ENCODE data around the gene RPS6KL1.

Gene RPS6KL1

GRCh38 chr14:74922752-74923401 is at the start of gene RPS6KL1:
TSS of gene RPS6KL1 (minus strand) at chr14:74923260. CDS start at chr14:74921541, 1,719 bp downstream.
- DNase-seq (no peak), ATAC-seq (ENCODE audit: insufficient read depth, low read depth) (no peak)
- no peaks in the 10 kb centered on the region for H3K9me3 ChIP-seq (ENCODE audit: insufficient read depth, low read length, severe bottlenecking)
- no peak within 1 kb of the TSS for H3K4me3 ChIP-seq (ENCODE audit: low read depth in 1 of 2, low read length in 2 of 2)
- TF ChIP-seq CTCF (IDR thresholded peaks at IDR 0.05; ENCODE audit: borderline replicate concordance, extremely low read depth, low read length, poor library complexity, severe bottlenecking): no peak
- no peak for TF ChIP-seq EZH2 (IDR thresholded peaks at IDR 0.05; ENCODE audit: borderline replicate concordance, low read depth, low read length, severe bottlenecking)
- 0 out of 2 replicates have a peak, but pooled peaks cover 4% of the 10 kb centered on the region for H4K20me1 ChIP-seq (ENCODE audit: insufficient read depth, low read length)
- H3K9ac ChIP-seq (ENCODE audit: low read depth, low read length): no peak within 1 kb of the TSS
- H3K27ac ChIP-seq (ENCODE audit: low read length): no peak within 1 kb of the TSS
- H3K36me3 ChIP-seq (ENCODE audit: insufficient read depth, low read length): no peaks in the 10 kb centered on the region
- H3K27me3 ChIP-seq (ENCODE audit: insufficient read depth, low read length, poor library complexity): no peaks in the 10 kb centered on the region
- H2AFZ ChIP-seq (ENCODE audit: low read depth, low read length): no peak within 1 kb of the TSS
- no peaks in the 10 kb centered on the region for H3K79me2 ChIP-seq (ENCODE audit: insufficient read depth, low read length)
- no peak within 1 kb of the TSS for H3K4me2 ChIP-seq (ENCODE audit: insufficient read depth, low read length)
- H3K4me1 ChIP-seq (ENCODE audit: insufficient read depth, low read length): no peaks in the 10 kb centered on the region

GRCh38 chr14:74968811-74969210 is 45.8 kb upstream of the RPS6KL1 start:
- no peak overlapping the region for H3K4me3 ChIP-seq (ENCODE audit: low read depth in 1 of 2, low read length in 2 of 2)
- peaks cover 11% of the 10 kb centered on the region for H3K27me3 ChIP-seq (ENCODE audit: insufficient read depth, low read length, poor library complexity)
- no peak overlapping the region for H3K27ac ChIP-seq (ENCODE audit: low read length)
- no peak for TF ChIP-seq EZH2 (IDR thresholded peaks at IDR 0.05; ENCODE audit: borderline replicate concordance, low read depth, low read length, severe bottlenecking)
- no peak for TF ChIP-seq CTCF (IDR thresholded peaks at IDR 0.05; ENCODE audit: borderline replicate concordance, extremely low read depth, low read length, poor library complexity, severe bottlenecking)
- no peaks in the 10 kb centered on the region for H4K20me1 ChIP-seq (ENCODE audit: insufficient read depth, low read length)
- no peaks in the 10 kb centered on the region for H3K79me2 ChIP-seq (ENCODE audit: insufficient read depth, low read length)
- H3K4me2 ChIP-seq (ENCODE audit: insufficient read depth, low read length): no peak overlapping the region
- H3K36me3 ChIP-seq (ENCODE audit: insufficient read depth, low read length): no peaks in the 10 kb centered on the region
- DNase-seq (no peak), ATAC-seq (ENCODE audit: insufficient read depth, low read depth) (no peak)
- no peak overlapping the region for H3K9ac ChIP-seq (ENCODE audit: low read depth, low read length)
- H2AFZ ChIP-seq (ENCODE audit: low read depth, low read length): no peak overlapping the region
- H3K9me3 ChIP-seq (ENCODE audit: insufficient read depth, low read length, severe bottlenecking): no peaks in the 10 kb centered on the region
- no peaks in the 10 kb centered on the region for H3K4me1 ChIP-seq (ENCODE audit: insufficient read depth, low read length)

- Histone ChIP-seq H3K4me2 (ENCODE audit: insufficient read depth, low read length) (no peak overlapping the region), H3K27me3 (ENCODE audit: insufficient read depth, low read length, poor library complexity) (peaks cover 21% of the 10 kb centered on the region), H2AFZ (ENCODE audit: low read depth, low read length) (no peak overlapping the region), H4K20me1 (ENCODE audit: insufficient read depth, low read length) (no peaks in the 10 kb centered on the region), H3K36me3 (ENCODE audit: insufficient read depth, low read length) (no peaks in the 10 kb centered on the region), H3K27ac (ENCODE audit: low read length) (no peak overlapping the region), H3K4me1 (ENCODE audit: insufficient read depth, low read length) (no peaks in the 10 kb centered on the region), H3K4me3 (ENCODE audit: low read depth in 1 of 2, low read length in 2 of 2) (no peak overlapping the region), H3K9ac (ENCODE audit: low read depth, low read length) (no peak overlapping the region), H3K79me2 (ENCODE audit: insufficient read depth, low read length) (no peaks in the 10 kb centered on the region), H3K9me3 (ENCODE audit: insufficient read depth, low read length, severe bottlenecking) (no peaks in the 10 kb centered on the region)
- TF ChIP-seq EZH2 (IDR thresholded peaks at IDR 0.05; ENCODE audit: borderline replicate concordance, low read depth, low read length, severe bottlenecking): no peak
- ATAC-seq (ENCODE audit: insufficient read depth, low read depth) (no peak), DNase-seq (no peak)
Observed at GRCh38 chr14:74965486-74966153, 42.6 kb upstream of the RPS6KL1 start.

GRCh38 chr14:74964787-74965485 is 41.9 kb upstream of the RPS6KL1 start:
- Histone ChIP-seq H3K79me2 (ENCODE audit: insufficient read depth, low read length) (no peaks in the 10 kb centered on the region), H3K9ac (ENCODE audit: low read depth, low read length) (no peak overlapping the region), H3K4me2 (ENCODE audit: insufficient read depth, low read length) (no peak overlapping the region), H3K4me3 (ENCODE audit: low read depth in 1 of 2, low read length in 2 of 2) (no peak overlapping the region), H3K27me3 (ENCODE audit: insufficient read depth, low read length, poor library complexity) (peaks cover 21% of the 10 kb centered on the region), H3K4me1 (ENCODE audit: insufficient read depth, low read length) (no peaks in the 10 kb centered on the region), H3K36me3 (ENCODE audit: insufficient read depth, low read length) (no peaks in the 10 kb centered on the region), H3K9me3 (ENCODE audit: insufficient read depth, low read length, severe bottlenecking) (no peaks in the 10 kb centered on the region), H4K20me1 (ENCODE audit: insufficient read depth, low read length) (no peaks in the 10 kb centered on the region), H2AFZ (ENCODE audit: low read depth, low read length) (no peak overlapping the region), H3K27ac (ENCODE audit: low read length) (no peak overlapping the region)
- ATAC-seq (ENCODE audit: insufficient read depth, low read depth) (no peak), DNase-seq (no peak)
- TF ChIP-seq EZH2 (IDR thresholded peaks at IDR 0.05; ENCODE audit: borderline replicate concordance, low read depth, low read length, severe bottlenecking) (no peak), CTCF (IDR thresholded peaks at IDR 0.05; ENCODE audit: borderline replicate concordance, extremely low read depth, low read length, poor library complexity, severe bottlenecking) (no peak)

Measured in DND-41 (cell line).